ENCODE results near the gene GMDS. TPM values are rescaled to one million over a fixed set of nuclear protein-coding genes. Genes with fewer than 3 reads are reported as not detected.

GMDS gene
- total RNA-seq, 1 experiment from 2014 or later, result 27.6 TPM

DNA sequence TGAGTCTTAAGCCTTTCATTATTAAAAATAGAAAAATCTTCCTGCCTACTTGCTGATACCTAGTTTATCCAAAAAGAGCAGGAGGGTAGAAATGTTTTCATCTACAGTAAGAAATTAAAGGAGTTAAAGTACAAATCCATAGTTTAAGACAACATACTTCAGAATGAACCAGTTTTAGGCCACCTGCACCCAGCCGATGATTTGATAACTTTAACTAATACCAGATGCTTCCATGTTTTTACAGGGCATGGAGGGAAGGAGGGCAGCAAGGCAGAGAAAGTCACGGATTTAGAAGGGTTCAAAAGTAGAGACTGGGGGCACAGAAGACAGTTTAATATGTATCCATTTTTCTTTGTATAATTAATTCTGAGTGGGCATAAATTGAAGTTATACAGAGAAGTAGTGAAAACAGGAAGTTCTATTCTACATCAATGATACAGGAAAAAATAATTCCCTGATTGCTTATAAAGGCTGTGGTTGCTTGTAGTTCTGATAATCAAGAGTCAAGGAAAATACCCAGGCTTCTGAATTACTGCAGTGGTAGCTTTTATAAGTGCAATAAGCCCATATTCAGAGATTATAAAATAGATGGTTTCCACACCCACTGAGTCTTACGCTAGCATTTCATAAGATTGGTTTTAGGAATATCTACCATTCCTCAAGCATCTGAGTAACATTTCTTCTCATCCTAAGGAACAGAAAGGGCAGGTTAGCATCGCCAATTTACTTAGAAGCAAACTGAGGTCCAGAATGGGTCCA lies 72.0 kb downstream of the GMDS start:
- Histone ChIP-seq H3K79me2 (ENCODE audit: insufficient read depth, low read length) (no peaks in the 10 kb centered on the region; the same call in 1 of the 2 replicates), H2BK120ac (ENCODE audit: low read depth, low read length, poor library complexity, severe bottlenecking) (no peak overlapping the region), H3K23ac (ENCODE audit: insufficient read length, low read depth, low read length) (no peak overlapping the region), H4K20me1 (ENCODE audit: control insufficient read depth, insufficient read depth, insufficient read length) (no peaks in the 10 kb centered on the region), H3K27ac (ENCODE audit: insufficient read length, low read depth, low read length) (no peak overlapping the region), H3K14ac (ENCODE audit: insufficient read depth, low read length) (no peak overlapping the region), H3K9ac (ENCODE audit: extremely low read depth, insufficient read length, low read length) (no peak overlapping the region), H2BK5ac (ENCODE audit: insufficient read length, low read length) (no peak overlapping the region), H3K4ac (ENCODE audit: low read depth, low read length) (no peak overlapping the region), H3K56ac (ENCODE audit: insufficient read length, low read depth, low read length) (no peak overlapping the region), H3K23me2 (ENCODE audit: insufficient read length, low read depth, low read length, poor library complexity, severe bottlenecking) (no peaks in the 10 kb centered on the region), H4K5ac (ENCODE audit: insufficient read length, low read depth, low read length) (no peak overlapping the region), H4K8ac (replicated peaks; ENCODE audit: insufficient read length, low read depth, low read length) (no peak overlapping the region), H3K4me2 (ENCODE audit: insufficient read depth, insufficient read length, low read length) (no peak overlapping the region), H2BK15ac (ENCODE audit: low read depth, low read length) (no peak overlapping the region), H3K9me3 (ENCODE audit: control insufficient read depth, low read depth, low read length) (no peaks in the 10 kb centered on the region), H2AFZ (ENCODE audit: low read length) (no peak overlapping the region), H2BK12ac (ENCODE audit: insufficient read length, low read depth, low read length) (no peak overlapping the region), H3K4me1 (ENCODE audit: insufficient read depth, low read length) (no peaks in the 10 kb centered on the region), H2AK5ac (ENCODE audit: insufficient read length, low read length) (no peak overlapping the region), H3K79me1 (ENCODE audit: insufficient read depth, low read depth, low read length, poor library complexity, severe bottlenecking) (no peaks in the 10 kb centered on the region), H4K91ac (ENCODE audit: insufficient read length, low read depth, low read length) (no peak overlapping the region), H2BK20ac (ENCODE audit: low read depth, low read length, poor library complexity, severe bottlenecking) (no peak overlapping the region), H3K27me3 (ENCODE audit: insufficient read depth, low read length) (no peaks in the 10 kb centered on the region), H3K18ac (ENCODE audit: insufficient read length, low read depth, low read length) (no peak overlapping the region), H3T11ph (ENCODE audit: low read length) (no peak overlapping the region)
- no peak for DNase-seq
- H3K27ac Mint-ChIP-seq, result 0 out of 7 replicates have a peak overlapping the region, but pooled peaks of 1 of the 3 experiments have one; percentile 5
- peaks cover 10% of the 10 kb centered on the region in 2 experiments for H3K9me3 Mint-ChIP-seq
- no CpG with 5 or more reads among the region's 4 CpGs for WGBS (ENCODE audit: extremely low coverage, insufficient read length, low lambda C conversion rate)
- H3K4me1 Mint-ChIP-seq, result peaks cover 3 to 5% of the 10 kb centered on the region in 2 experiments; a peak in 3 of 4 replicates
- peaks cover 3 to 10% (median 6%) of the 10 kb centered on the region in 3 experiments; a peak in 4 of 7 replicates for H3K36me3 Mint-ChIP-seq (ENCODE audit: insufficient read depth in 1 of 3, low read depth in 3 of 3)
- H3K27me3 Mint-ChIP-seq (ENCODE audit: low read depth), result no peaks in the 10 kb centered on the region
- no peak overlapping the region for H3K4me3 Mint-ChIP-seq
- TF ChIP-seq, protein P1, sequence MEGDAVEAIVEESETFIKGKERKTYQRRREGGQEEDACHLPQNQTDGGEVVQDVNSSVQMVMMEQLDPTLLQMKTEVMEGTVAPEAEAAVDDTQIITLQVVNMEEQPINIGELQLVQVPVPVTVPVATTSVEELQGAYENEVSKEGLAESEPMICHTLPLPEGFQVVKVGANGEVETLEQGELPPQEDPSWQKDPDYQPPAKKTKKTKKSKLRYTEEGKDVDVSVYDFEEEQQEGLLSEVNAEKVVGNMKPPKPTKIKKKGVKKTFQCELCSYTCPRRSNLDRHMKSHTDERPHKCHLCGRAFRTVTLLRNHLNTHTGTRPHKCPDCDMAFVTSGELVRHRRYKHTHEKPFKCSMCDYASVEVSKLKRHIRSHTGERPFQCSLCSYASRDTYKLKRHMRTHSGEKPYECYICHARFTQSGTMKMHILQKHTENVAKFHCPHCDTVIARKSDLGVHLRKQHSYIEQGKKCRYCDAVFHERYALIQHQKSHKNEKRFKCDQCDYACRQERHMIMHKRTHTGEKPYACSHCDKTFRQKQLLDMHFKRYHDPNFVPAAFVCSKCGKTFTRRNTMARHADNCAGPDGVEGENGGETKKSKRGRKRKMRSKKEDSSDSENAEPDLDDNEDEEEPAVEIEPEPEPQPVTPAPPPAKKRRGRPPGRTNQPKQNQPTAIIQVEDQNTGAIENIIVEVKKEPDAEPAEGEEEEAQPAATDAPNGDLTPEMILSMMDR (conservative IDR thresholded peaks at IDR 0.05), result no peak
